ENCODE measurements around the gene DUSP28.
A peak's percentile ranks its signal among the peaks of the same experiment; 100 is the strongest.

The DUSP28 gene

GRCh38 chr2:240567137-240567871 lies 7.1 kb downstream of the DUSP28 start:
- no peaks in the 10 kb centered on the region for H3K9me2 ChIP-seq (ENCODE audit: low read depth, low read length)
- H4K20me1 ChIP-seq (ENCODE audit: insufficient read depth, low read length): no peaks in the 10 kb centered on the region
- no peak for TF ChIP-seq CTCF (IDR thresholded peaks at IDR 0.05; ENCODE audit: low read length)
- TF ChIP-seq EZH2 (IDR thresholded peaks at IDR 0.05; ENCODE audit: borderline replicate concordance, low read length): no peak
- no peaks in the 10 kb centered on the region for H3F3A ChIP-seq (ENCODE audit: insufficient read depth, low read length)
- peaks cover 54% of the 10 kb centered on the region for H3K4me1 ChIP-seq (ENCODE audit: insufficient read depth, low read length, severe bottlenecking)
- peak overlapping the region; percentile 86 for H3K4me3 ChIP-seq (ENCODE audit: low read depth, low read length, poor library complexity, severe bottlenecking)
- peak overlapping the region; percentile 91 for H3K27ac ChIP-seq (ENCODE audit: low read depth, low read length, poor library complexity, severe bottlenecking)
- peaks cover 6% of the 10 kb centered on the region; the same call in 1 of the 2 replicates for H3K36me3 ChIP-seq (ENCODE audit: insufficient read depth, low read length)
- no peak overlapping the region for H2AFZ ChIP-seq (ENCODE audit: low read length)
- H3K27me3 ChIP-seq (ENCODE audit: insufficient read depth, low read length): no peaks in the 10 kb centered on the region
- peak overlapping the region; percentile 92 for H3K4me2 ChIP-seq (ENCODE audit: low read length)
- H3K79me2 ChIP-seq (ENCODE audit: insufficient read depth, low read length): no peaks in the 10 kb centered on the region
- H3K9ac ChIP-seq (ENCODE audit: low read length): peak overlapping the region; percentile 76
- no peaks in the 10 kb centered on the region for H3K9me3 ChIP-seq (ENCODE audit: low read length)

- H3K79me2 ChIP-seq (ENCODE audit: insufficient read depth, low read length): no peaks in the 10 kb centered on the region
- no peaks in the 10 kb centered on the region for H4K20me1 ChIP-seq (ENCODE audit: insufficient read depth, low read length)
- H3K4me1 ChIP-seq (ENCODE audit: insufficient read depth, low read length, severe bottlenecking): peaks cover 52% of the 10 kb centered on the region
- H3K4me2 ChIP-seq (ENCODE audit: low read length): peak within 1 kb of the TSS; percentile 92
- H3F3A ChIP-seq (ENCODE audit: insufficient read depth, low read length): no peaks in the 10 kb centered on the region
- peak within 1 kb of the TSS; percentile 91 for H3K27ac ChIP-seq (ENCODE audit: low read depth, low read length, poor library complexity, severe bottlenecking)
- H2AFZ ChIP-seq (ENCODE audit: low read length): no peak within 1 kb of the TSS
- H3K36me3 ChIP-seq (ENCODE audit: insufficient read depth, low read length): no peaks in the 10 kb centered on the region; the same call in 1 of the 2 replicates
- peak within 1 kb of the TSS; percentile 87 for H3K9ac ChIP-seq (ENCODE audit: low read length)
- no peaks in the 10 kb centered on the region for H3K9me2 ChIP-seq (ENCODE audit: low read depth, low read length)
- no peak for TF ChIP-seq CTCF (IDR thresholded peaks at IDR 0.05; ENCODE audit: low read length)
- TF ChIP-seq EZH2 (IDR thresholded peaks at IDR 0.05; ENCODE audit: borderline replicate concordance, low read length): no peak
- H3K27me3 ChIP-seq (ENCODE audit: insufficient read depth, low read length): no peaks in the 10 kb centered on the region
- peak within 1 kb of the TSS; percentile 94 for H3K4me3 ChIP-seq (ENCODE audit: low read depth, low read length, poor library complexity, severe bottlenecking)
- H3K9me3 ChIP-seq (ENCODE audit: low read length): no peaks in the 10 kb centered on the region
These were observed 7.9 kb downstream of the DUSP28 start, which contains the start of gene RNPEPL1 for GRCh38 chr2:240567872-240568677. Gene RNPEPL1 (plus strand): TSS chr2:240568484. CDS start chr2:240568587, 103 bp downstream.

GRCh38 chr2:240568678-240569522 lies 8.7 kb downstream of the DUSP28 start:
- peak overlapping the region; percentile 13 for H3K27ac ChIP-seq (ENCODE audit: low read depth, low read length, poor library complexity, severe bottlenecking)
- H3F3A ChIP-seq (ENCODE audit: insufficient read depth, low read length): no peaks in the 10 kb centered on the region
- H3K79me2 ChIP-seq (ENCODE audit: insufficient read depth, low read length): no peaks in the 10 kb centered on the region
- H3K9me3 ChIP-seq (ENCODE audit: low read length): no peaks in the 10 kb centered on the region
- no peaks in the 10 kb centered on the region for H3K9me2 ChIP-seq (ENCODE audit: low read depth, low read length)
- peaks cover 52% of the 10 kb centered on the region for H3K4me1 ChIP-seq (ENCODE audit: insufficient read depth, low read length, severe bottlenecking)
- peak overlapping the region; percentile 87 for H3K9ac ChIP-seq (ENCODE audit: low read length)
- peak overlapping the region; percentile 94 for H3K4me3 ChIP-seq (ENCODE audit: low read depth, low read length, poor library complexity, severe bottlenecking)
- no peak overlapping the region for H2AFZ ChIP-seq (ENCODE audit: low read length)
- no peaks in the 10 kb centered on the region; the same call in 1 of the 2 replicates for H3K36me3 ChIP-seq (ENCODE audit: insufficient read depth, low read length)
- TF ChIP-seq EZH2 (IDR thresholded peaks at IDR 0.05; ENCODE audit: borderline replicate concordance, low read length) (no peak), CTCF (IDR thresholded peaks at IDR 0.05; ENCODE audit: low read length) (no peak)
- H3K27me3 ChIP-seq (ENCODE audit: insufficient read depth, low read length): no peaks in the 10 kb centered on the region
- no peaks in the 10 kb centered on the region for H4K20me1 ChIP-seq (ENCODE audit: insufficient read depth, low read length)
- H3K4me2 ChIP-seq (ENCODE audit: low read length): peak overlapping the region; percentile 88

Data from OCI-LY1 (cell line).